ENCODE measurements around the gene EP400.
"Not testable (repeated sequence)": the region's sequence is repeated elsewhere in the genome, so short reads cannot be mapped to it uniquely, and the experiment has no call there.

The EP400 gene

GRCh38 chr12:132030367-132031038 lies 80.8 kb downstream of the EP400 start:
- peaks cover 88% of the 10 kb centered on the region for H3K36me3 ChIP-seq (ENCODE audit: insufficient read depth, low read length)
- H3K9ac ChIP-seq (ENCODE audit: low read length): no peak overlapping the region
- no peaks in the 10 kb centered on the region for H3K9me3 ChIP-seq (ENCODE audit: low read length)
- no peak overlapping the region for H3K4me3 ChIP-seq (ENCODE audit: low read depth in 1 of 2, low read length in 2 of 2)
- no peaks in the 10 kb centered on the region for H3K4me1 ChIP-seq (ENCODE audit: insufficient read depth, low read length)
- H3K27me3 ChIP-seq (ENCODE audit: control insufficient read depth in 1 of 2, insufficient read depth in 2 of 2, low read length in 2 of 2): no peaks in the 10 kb centered on the region
- no peak overlapping the region for H3K27ac ChIP-seq (ENCODE audit: low read depth, low read length)

- H3K4me1 ChIP-seq (ENCODE audit: insufficient read depth, low read length): no peaks in the 10 kb centered on the region
- no peak overlapping the region for H3K9ac ChIP-seq (ENCODE audit: low read length)
- no peak overlapping the region for H3K4me3 ChIP-seq (ENCODE audit: low read depth in 1 of 2, low read length in 2 of 2)
- H3K9me3 ChIP-seq (ENCODE audit: low read length): no peaks in the 10 kb centered on the region
- H3K36me3 ChIP-seq (ENCODE audit: insufficient read depth, low read length): peaks cover 88% of the 10 kb centered on the region
- H3K27me3 ChIP-seq (ENCODE audit: control insufficient read depth in 1 of 2, insufficient read depth in 2 of 2, low read length in 2 of 2): no peaks in the 10 kb centered on the region
- no peak overlapping the region for H3K27ac ChIP-seq (ENCODE audit: low read depth, low read length)
Observed at GRCh38 chr12:132033627-132034026, 83.9 kb downstream of the EP400 start.

DNA sequence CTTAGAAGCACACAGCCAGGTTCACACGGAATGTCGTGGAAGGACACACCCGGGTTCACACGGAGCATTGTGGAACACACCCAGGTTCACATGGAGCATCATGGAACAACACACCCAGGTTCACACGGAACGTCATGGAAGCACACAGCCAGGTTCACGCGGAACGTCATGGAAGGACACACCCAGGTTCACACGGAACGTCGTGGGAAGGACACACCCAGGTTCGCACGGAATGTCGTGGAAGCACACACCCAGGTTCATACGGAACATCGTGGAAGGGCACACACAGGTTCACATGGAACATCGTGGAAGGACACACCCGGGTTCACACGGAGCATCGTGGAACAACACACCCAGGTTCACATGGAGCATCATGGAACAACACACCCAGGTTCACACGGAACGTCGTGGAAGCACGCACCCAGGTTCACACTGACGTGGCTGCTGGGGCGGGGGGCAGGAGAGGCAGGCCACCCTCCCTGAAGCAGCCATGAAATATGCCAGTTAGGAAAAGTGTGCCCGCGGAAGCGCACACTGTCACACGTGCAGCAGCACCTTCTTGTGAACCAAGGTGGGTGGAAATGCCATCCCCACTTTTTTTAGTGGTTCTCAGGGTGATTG lies 86.4 kb downstream of the EP400 start:
- no peak overlapping the region for H3K9ac ChIP-seq (ENCODE audit: low read length)
- no peak overlapping the region for H3K27ac ChIP-seq (ENCODE audit: low read depth, low read length)
- H3K27me3 ChIP-seq (ENCODE audit: control insufficient read depth in 1 of 2, insufficient read depth in 2 of 2, low read length in 2 of 2): no peaks in the 10 kb centered on the region

GRCh38 chr12:132040906-132041606 lies 91.3 kb downstream of the EP400 start:
- no peaks in the 10 kb centered on the region for H3K27me3 ChIP-seq (ENCODE audit: control insufficient read depth in 1 of 2, insufficient read depth in 2 of 2, low read length in 2 of 2)
- H3K27ac ChIP-seq (ENCODE audit: low read depth, low read length): no peak overlapping the region
- H3K9ac ChIP-seq (ENCODE audit: low read length): no peak overlapping the region
- H3K36me3 ChIP-seq (ENCODE audit: insufficient read depth, low read length): peaks cover 57% of the 10 kb centered on the region
- H3K4me3 ChIP-seq (ENCODE audit: low read depth in 1 of 2, low read length in 2 of 2): no peak overlapping the region
- no peaks in the 10 kb centered on the region for H3K9me3 ChIP-seq (ENCODE audit: low read length)
- H3K4me1 ChIP-seq (ENCODE audit: insufficient read depth, low read length): peaks cover 2% of the 10 kb centered on the region

More for the DNA sequence above, 86.4 kb downstream of the EP400 start:
- no peak overlapping the region for H3K4me3 ChIP-seq (ENCODE audit: low read depth in 1 of 2, low read length in 2 of 2)
- H3K9me3 ChIP-seq (ENCODE audit: low read length): no peaks in the 10 kb centered on the region
- peaks cover 72% of the 10 kb centered on the region for H3K36me3 ChIP-seq (ENCODE audit: insufficient read depth, low read length)
- no peaks in the 10 kb centered on the region for H3K4me1 ChIP-seq (ENCODE audit: insufficient read depth, low read length)

DNA sequence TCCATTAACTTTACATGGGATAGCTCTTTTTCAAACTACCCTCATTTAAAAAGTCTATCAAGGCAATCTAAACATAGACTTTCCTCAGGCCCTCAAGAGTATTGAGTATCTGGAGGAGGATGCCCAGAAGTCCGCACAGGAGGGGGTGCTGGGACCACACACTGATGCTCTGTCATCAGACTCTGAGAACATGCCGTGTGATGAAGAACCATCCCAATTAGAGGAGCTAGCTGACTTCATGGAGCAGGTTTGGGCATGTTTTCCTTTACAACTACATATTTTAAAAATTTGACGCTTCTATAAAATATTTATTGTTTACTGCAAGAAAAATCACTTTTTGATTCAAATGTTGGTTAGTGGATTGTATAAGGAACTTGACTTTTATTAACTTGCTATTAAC lies 93.5 kb downstream of the EP400 start:
- H3K36me3 ChIP-seq (ENCODE audit: insufficient read depth, low read length): peaks cover 39% of the 10 kb centered on the region
- H3K4me1 ChIP-seq (ENCODE audit: insufficient read depth, low read length): peaks cover 5% of the 10 kb centered on the region
- H3K9ac ChIP-seq (ENCODE audit: low read length): no peak overlapping the region
- H3K4me3 ChIP-seq (ENCODE audit: low read depth in 1 of 2, low read length in 2 of 2): no peak overlapping the region
- no peaks in the 10 kb centered on the region for H3K9me3 ChIP-seq (ENCODE audit: low read length)
- H3K27ac ChIP-seq (ENCODE audit: low read depth, low read length): no peak overlapping the region
- H3K27me3 ChIP-seq (ENCODE audit: control insufficient read depth in 1 of 2, insufficient read depth in 2 of 2, low read length in 2 of 2): no peaks in the 10 kb centered on the region

DNA sequence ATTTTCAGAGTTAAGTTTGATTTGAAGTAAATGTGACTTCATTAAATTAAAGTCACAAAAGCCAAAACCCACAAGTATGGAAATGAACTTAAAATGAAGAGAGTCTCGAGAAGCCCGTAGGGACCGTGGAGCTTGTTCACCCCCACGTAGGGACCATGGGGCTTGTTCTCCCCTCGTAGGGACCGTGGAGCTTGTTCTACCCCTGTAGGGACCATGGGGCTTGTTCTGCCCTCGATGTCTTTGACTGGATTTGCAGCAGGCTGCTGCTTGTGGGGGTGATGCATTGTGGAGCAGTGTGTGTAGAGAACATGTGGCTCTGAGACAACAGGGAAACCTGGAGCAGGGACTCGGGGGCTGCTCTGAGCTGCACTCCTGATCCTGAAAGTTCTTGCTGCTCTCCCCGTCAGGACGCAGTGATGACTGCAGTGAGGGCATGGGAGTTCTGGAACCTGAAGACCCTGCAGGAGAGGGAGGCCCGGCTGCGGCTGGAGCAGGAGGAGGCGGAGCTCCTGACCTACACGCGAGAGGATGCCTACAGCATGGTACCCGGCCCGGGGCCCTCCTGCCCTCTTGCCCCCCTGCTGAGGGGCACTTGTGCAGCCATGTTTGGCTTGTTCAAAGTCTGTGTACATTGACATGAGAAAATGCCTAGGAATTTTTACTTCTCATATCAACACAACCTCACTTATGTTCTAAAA lies 94.2 kb downstream of the EP400 start:
- H3K27ac ChIP-seq (ENCODE audit: low read depth, low read length): no peak overlapping the region
- peaks cover 32% of the 10 kb centered on the region for H3K36me3 ChIP-seq (ENCODE audit: insufficient read depth, low read length)
- no peak overlapping the region for H3K9ac ChIP-seq (ENCODE audit: low read length)
- peaks cover 5% of the 10 kb centered on the region for H3K4me1 ChIP-seq (ENCODE audit: insufficient read depth, low read length)
- H3K27me3 ChIP-seq (ENCODE audit: control insufficient read depth in 1 of 2, insufficient read depth in 2 of 2, low read length in 2 of 2): no peaks in the 10 kb centered on the region
- H3K9me3 ChIP-seq (ENCODE audit: low read length): no peaks in the 10 kb centered on the region
- no peak overlapping the region for H3K4me3 ChIP-seq (ENCODE audit: low read depth in 1 of 2, low read length in 2 of 2)

- no peak overlapping the region for H3K27ac ChIP-seq (ENCODE audit: low read depth, low read length)
- peaks cover 32% of the 10 kb centered on the region for H3K36me3 ChIP-seq (ENCODE audit: insufficient read depth, low read length)
- H3K4me1 ChIP-seq (ENCODE audit: insufficient read depth, low read length): peaks cover 5% of the 10 kb centered on the region
- H3K9me3 ChIP-seq (ENCODE audit: low read length): no peaks in the 10 kb centered on the region
- no peaks in the 10 kb centered on the region for H3K27me3 ChIP-seq (ENCODE audit: control insufficient read depth in 1 of 2, insufficient read depth in 2 of 2, low read length in 2 of 2)
- H3K4me3 ChIP-seq (ENCODE audit: low read depth in 1 of 2, low read length in 2 of 2): no peak overlapping the region
- H3K9ac ChIP-seq (ENCODE audit: low read length): no peak overlapping the region
Observed at GRCh38 chr12:132044661-132045412, 95.1 kb downstream of the EP400 start.

DNA sequence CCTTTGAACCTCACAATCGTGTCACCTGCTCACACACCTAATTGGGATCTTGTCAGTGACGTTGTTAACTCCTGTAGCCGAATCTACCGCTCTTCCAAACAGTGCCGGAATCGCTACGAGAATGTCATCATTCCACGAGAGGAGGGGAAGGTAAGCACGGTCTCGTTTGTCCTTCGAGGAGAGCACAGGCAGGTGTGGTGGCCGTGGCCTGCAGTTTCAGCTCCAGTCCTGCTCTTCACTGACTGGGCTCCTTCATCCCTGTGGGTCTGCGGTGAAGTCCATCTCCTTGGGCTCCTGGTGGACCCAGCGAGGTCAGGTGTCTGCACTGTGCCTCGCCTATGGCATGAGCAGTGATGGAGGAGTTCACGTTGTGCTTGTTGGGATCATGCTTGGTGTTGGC lies 96.0 kb downstream of the EP400 start:
- Histone ChIP-seq H3K9ac (ENCODE audit: low read length) (no peak overlapping the region), H3K4me3 (ENCODE audit: low read depth in 1 of 2, low read length in 2 of 2) (no peak overlapping the region), H3K27me3 (ENCODE audit: control insufficient read depth in 1 of 2, insufficient read depth in 2 of 2, low read length in 2 of 2) (no peaks in the 10 kb centered on the region), H3K4me1 (ENCODE audit: insufficient read depth, low read length) (peaks cover 5% of the 10 kb centered on the region), H3K9me3 (ENCODE audit: low read length) (no peaks in the 10 kb centered on the region), H3K27ac (ENCODE audit: low read depth, low read length) (peak overlapping the region; percentile 40), H3K36me3 (ENCODE audit: insufficient read depth, low read length) (peaks cover 41% of the 10 kb centered on the region)

DNA sequence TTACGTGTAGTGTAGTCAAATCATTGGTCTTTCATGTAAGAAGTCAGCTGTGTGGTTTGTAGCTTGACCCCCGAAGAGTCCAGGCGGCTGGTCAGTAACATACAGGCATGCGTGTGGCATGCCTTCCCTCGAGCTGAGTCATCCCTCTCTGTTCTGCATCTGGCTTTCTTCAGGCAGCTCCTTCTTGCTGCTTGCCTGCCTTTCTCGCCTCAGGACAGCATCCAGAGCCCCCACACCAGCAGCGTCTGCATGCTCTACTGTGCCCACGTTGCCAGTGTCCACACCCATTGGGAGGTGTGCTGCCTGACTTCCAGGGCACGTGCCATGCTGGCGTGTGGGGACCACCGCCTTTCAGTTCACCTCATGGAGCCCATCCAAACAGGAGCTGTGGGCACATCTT lies 96.8 kb downstream of the EP400 start:
- H3K9ac ChIP-seq (ENCODE audit: low read length): no peak overlapping the region
- peaks cover 43% of the 10 kb centered on the region for H3K36me3 ChIP-seq (ENCODE audit: insufficient read depth, low read length)
- H3K4me3 ChIP-seq (ENCODE audit: low read depth in 1 of 2, low read length in 2 of 2): no peak overlapping the region
- H3K4me1 ChIP-seq (ENCODE audit: insufficient read depth, low read length): peaks cover 5% of the 10 kb centered on the region
- H3K27me3 ChIP-seq (ENCODE audit: control insufficient read depth in 1 of 2, insufficient read depth in 2 of 2, low read length in 2 of 2): no peaks in the 10 kb centered on the region
- peak overlapping the region; percentile 12 for H3K27ac ChIP-seq (ENCODE audit: low read depth, low read length)
- H3K9me3 ChIP-seq (ENCODE audit: low read length): no peaks in the 10 kb centered on the region

DNA sequence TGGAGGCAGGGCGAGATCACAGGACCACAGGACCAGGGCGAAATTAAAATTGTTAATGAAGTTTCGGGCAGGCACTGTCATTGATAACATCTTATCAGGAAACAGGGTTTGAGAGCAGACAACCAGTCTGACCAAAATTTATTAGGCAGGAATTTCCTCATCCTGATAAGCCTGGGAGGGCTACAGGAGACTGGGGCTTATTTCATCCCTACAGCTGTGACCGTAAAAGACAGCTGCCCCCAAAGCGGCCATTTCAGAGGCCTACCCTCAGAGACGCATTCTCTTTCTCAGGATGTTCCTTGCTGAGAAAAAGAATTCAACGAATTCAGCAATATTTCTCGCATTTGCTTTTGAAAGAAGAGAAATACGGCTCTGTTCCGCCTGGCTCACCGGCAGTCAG lies 97.9 kb downstream of the EP400 start:
- H3K27ac ChIP-seq (ENCODE audit: low read depth, low read length); H3K9ac ChIP-seq (ENCODE audit: low read length); H3K27me3 ChIP-seq (ENCODE audit: control insufficient read depth in 1 of 2, insufficient read depth in 2 of 2, low read length in 2 of 2); H3K4me3 ChIP-seq (ENCODE audit: low read depth in 1 of 2, low read length in 2 of 2); H3K9me3 ChIP-seq (ENCODE audit: low read length); H3K4me1 ChIP-seq (ENCODE audit: insufficient read depth, low read length): not testable (repeated sequence)
- peaks cover 48% of the 10 kb centered on the region for H3K36me3 ChIP-seq (ENCODE audit: insufficient read depth, low read length)

DNA sequence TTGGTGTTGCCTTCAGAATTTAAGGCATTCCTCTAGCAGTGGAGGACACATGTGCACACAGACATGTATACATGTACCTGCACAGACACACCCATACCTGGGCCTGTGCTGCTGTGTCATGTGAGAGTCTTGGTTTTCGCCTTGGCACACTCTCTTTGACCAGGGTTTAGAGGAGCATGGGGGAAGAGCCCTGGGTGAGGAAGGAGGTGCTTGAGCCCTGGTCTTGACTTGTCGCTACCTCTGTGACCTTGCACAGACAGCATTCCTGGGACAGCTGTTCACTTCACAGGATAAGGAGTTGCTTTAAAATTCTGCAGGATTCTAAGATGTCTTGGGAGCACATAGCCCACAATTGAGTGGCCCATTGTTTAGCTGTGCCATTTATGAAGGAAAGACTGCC lies 99.7 kb downstream of the EP400 start:
- Histone ChIP-seq H3K9me3 (ENCODE audit: low read length) (no peaks in the 10 kb centered on the region), H3K36me3 (ENCODE audit: insufficient read depth, low read length) (peaks cover 60% of the 10 kb centered on the region), H3K27me3 (ENCODE audit: control insufficient read depth in 1 of 2, insufficient read depth in 2 of 2, low read length in 2 of 2) (no peaks in the 10 kb centered on the region), H3K27ac (ENCODE audit: low read depth, low read length) (no peak overlapping the region), H3K4me1 (ENCODE audit: insufficient read depth, low read length) (peaks cover 5% of the 10 kb centered on the region), H3K4me3 (ENCODE audit: low read depth in 1 of 2, low read length in 2 of 2) (no peak overlapping the region), H3K9ac (ENCODE audit: low read length) (no peak overlapping the region)
